T-helper 2 cell treated with Interferon-gamma antibody and Interleukin-4, amounts not matched to agents 5 μg/mL and 100 μg/mL, for 36 hours (primary cell): ENCODE measurements around the gene CYP2R1.

Experiments
- DNase-seq: peaks from one replicate; pipeline ENCODE4 v3.0.0; 2021; ENCODE audit warnings: low spot score
- H3K27ac Mint-ChIP-seq: one replicate; pipeline ENCODE4 v1.8.0; 2021; ENCODE audit warnings: mild to moderate bottlenecking, mixed read lengths
- H3K27me3 Mint-ChIP-seq: one replicate; pipeline ENCODE4 v1.8.0; 2021; ENCODE audit warnings: low read depth, mixed read lengths
- H3K36me3 Mint-ChIP-seq: one replicate; pipeline ENCODE4 v1.8.0; 2021; ENCODE audit warnings: low read depth, mixed read lengths
- H3K4me1 Mint-ChIP-seq: one replicate; pipeline ENCODE4 v1.8.0; 2021; ENCODE audit warnings: low read depth, mixed read lengths
- H3K4me3 Mint-ChIP-seq: one replicate; pipeline ENCODE4 v1.8.0; 2022; ENCODE audit warnings: mild to moderate bottlenecking, moderate library complexity, mixed read lengths
- H3K9me3 Mint-ChIP-seq: one replicate; pipeline ENCODE4 v1.8.0; 2021; ENCODE audit warnings: mixed read lengths

CYP2R1 gene, protein sequence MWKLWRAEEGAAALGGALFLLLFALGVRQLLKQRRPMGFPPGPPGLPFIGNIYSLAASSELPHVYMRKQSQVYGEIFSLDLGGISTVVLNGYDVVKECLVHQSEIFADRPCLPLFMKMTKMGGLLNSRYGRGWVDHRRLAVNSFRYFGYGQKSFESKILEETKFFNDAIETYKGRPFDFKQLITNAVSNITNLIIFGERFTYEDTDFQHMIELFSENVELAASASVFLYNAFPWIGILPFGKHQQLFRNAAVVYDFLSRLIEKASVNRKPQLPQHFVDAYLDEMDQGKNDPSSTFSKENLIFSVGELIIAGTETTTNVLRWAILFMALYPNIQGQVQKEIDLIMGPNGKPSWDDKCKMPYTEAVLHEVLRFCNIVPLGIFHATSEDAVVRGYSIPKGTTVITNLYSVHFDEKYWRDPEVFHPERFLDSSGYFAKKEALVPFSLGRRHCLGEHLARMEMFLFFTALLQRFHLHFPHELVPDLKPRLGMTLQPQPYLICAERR

DNA sequence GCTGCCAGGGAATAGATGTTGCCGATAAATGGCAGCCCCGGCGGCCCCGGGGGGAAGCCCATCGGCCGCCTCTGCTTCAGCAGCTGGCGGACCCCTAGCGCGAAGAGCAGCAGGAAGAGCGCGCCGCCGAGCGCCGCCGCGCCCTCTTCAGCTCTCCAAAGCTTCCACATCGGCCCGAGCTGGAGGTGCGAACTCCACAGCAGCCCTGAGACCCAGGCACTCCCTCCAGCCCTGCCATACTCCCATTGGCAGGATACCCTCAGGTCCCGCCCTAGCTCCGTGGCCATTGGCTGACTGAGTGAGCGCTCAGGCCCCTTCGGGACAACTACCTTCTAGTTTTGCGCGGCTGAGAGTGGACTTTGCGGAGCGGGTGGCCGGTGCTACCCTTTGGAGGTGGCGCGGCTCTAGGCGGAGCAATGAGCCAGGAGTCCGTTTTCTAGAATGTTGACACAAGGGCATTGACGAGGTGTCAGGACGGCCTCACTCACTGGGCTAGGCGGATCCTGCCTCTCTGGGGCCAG, at the start of gene CYP2R1:
Gene CYP2R1 (minus strand): TSS at position 196 of the 521 bp plus-strand sequence. CDS start 26 bp downstream, at position 170.
- H3K27me3 Mint-ChIP-seq = no peaks in the 10 kb centered on the region
- peak within 1 kb of the TSS; percentile 97 for H3K4me3 Mint-ChIP-seq
- H3K9me3 Mint-ChIP-seq = no peaks in the 10 kb centered on the region
- peak; percentile 92 for DNase-seq
- H3K27ac Mint-ChIP-seq = peak within 1 kb of the TSS; percentile 98
- H3K36me3 Mint-ChIP-seq = peaks cover 25% of the 10 kb centered on the region
- H3K4me1 Mint-ChIP-seq = peaks cover 55% of the 10 kb centered on the region

DNA sequence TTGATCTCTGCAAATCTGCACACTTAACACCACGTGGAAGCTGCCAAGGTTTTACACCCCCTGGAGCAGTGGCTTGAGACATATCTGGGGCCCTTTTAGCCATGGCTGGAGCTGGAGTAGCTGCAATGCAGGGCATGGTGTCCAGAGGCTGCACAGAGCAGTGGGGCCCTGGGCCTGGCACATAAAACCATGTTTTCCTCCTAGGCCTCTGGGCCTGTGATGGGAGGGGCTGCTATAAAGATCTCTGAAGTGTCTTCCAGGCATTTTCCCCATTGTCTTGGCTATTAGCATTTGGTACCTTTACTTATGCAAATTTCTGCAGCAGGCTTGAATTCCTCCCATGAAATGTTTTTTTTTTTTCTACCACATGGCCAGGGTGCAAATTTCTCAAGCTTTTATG, 46.9 kb upstream of the CYP2R1 start:
- H3K36me3 Mint-ChIP-seq = peaks cover 2% of the 10 kb centered on the region
- no peaks in the 10 kb centered on the region for H3K4me1 Mint-ChIP-seq
- H3K4me3 Mint-ChIP-seq = no peak overlapping the region
- H3K27me3 Mint-ChIP-seq = no peaks in the 10 kb centered on the region
- H3K27ac Mint-ChIP-seq = no peak overlapping the region
- H3K9me3 Mint-ChIP-seq = no peaks in the 10 kb centered on the region
- DNase-seq = no peak

DNA sequence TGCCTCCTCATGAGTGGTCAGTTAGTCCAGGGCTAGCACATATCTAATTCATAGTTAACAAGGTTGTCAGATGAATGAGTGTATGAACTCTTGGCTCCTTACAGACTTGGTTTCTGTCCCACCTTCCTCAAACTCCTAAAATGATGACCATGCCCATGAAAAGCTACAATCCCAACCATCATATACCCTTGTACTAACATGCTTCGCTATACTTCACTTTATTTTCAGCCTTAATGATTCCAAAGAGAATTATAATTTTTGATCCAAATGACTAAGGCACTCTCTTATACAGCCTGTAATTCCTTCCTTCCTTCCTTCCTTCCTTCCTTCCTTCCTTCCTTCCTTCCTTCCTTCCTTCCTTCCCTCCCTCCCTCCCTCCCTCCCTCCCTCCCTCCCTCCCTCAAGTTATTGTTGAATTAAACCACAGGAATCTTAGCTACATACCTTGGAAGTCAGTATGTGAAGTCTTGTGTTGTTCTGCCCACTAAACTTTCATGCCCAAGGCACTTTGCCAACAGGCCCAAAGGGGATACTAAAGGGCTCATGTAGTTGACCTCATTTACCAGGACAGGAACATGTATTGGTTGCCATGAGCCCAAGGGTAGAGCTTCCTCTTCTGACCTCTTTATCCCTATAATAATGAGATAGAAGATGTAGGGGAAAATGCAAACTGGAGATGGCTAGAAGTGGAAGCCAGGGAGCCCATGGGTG, 42.8 kb upstream of the CYP2R1 start:
- H3K27ac Mint-ChIP-seq = no peak overlapping the region
- DNase-seq = no peak
- H3K36me3 Mint-ChIP-seq = peaks cover 2% of the 10 kb centered on the region
- no peaks in the 10 kb centered on the region for H3K9me3 Mint-ChIP-seq
- no peak overlapping the region for H3K4me3 Mint-ChIP-seq
- no peaks in the 10 kb centered on the region for H3K27me3 Mint-ChIP-seq
- H3K4me1 Mint-ChIP-seq = no peaks in the 10 kb centered on the region

DNA sequence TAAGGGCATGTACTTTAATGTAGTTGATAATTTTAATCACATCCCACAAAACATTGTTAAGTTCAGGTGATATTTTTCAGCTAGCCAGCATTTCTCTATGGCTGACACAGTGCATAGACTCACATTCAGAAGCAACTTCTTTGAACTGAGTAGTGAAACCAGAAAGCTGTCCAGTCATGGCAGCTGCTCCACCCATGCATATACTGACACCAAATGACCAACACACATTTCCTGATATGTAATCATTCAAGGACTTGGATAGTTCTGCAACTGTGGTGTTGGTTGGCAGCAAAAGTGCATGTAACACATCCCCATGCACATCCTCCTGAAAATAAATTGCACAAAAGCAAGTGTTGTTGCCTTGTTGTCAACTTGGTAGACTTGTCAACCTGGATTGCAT, 40.4 kb upstream of the CYP2R1 start:
- no peak overlapping the region for H3K27ac Mint-ChIP-seq
- H3K9me3 Mint-ChIP-seq = peaks cover 3% of the 10 kb centered on the region
- H3K4me3 Mint-ChIP-seq = no peak overlapping the region
- H3K4me1 Mint-ChIP-seq = no peaks in the 10 kb centered on the region
- no peaks in the 10 kb centered on the region for H3K27me3 Mint-ChIP-seq
- no peak for DNase-seq
- H3K36me3 Mint-ChIP-seq = no peaks in the 10 kb centered on the region

DNA sequence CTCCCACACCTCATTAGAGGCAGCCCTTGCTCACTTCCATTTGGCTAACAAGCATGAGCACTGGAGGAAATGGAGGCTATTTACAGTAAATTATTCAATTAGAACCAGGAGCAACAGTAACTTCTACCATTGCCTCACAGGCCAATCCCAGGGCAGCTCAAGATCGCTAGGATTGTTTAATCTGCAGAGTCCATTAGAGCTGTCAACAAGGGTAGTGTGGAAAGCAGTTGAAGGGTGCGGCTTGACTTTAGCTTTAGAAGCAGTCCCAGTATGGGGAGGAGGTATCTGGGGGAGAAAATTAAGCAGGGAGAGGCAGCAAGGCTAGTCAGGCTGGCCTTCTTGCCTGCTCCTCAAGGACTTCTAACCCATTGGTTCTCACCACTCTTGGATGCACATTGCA, 38.3 kb upstream of the CYP2R1 start:
- H3K27me3 Mint-ChIP-seq = no peaks in the 10 kb centered on the region
- peaks cover 3% of the 10 kb centered on the region for H3K9me3 Mint-ChIP-seq
- no peak overlapping the region for H3K4me3 Mint-ChIP-seq
- no peak overlapping the region for H3K27ac Mint-ChIP-seq
- no peaks in the 10 kb centered on the region for H3K4me1 Mint-ChIP-seq
- peaks cover 4% of the 10 kb centered on the region for H3K36me3 Mint-ChIP-seq
- DNase-seq = no peak

DNA sequence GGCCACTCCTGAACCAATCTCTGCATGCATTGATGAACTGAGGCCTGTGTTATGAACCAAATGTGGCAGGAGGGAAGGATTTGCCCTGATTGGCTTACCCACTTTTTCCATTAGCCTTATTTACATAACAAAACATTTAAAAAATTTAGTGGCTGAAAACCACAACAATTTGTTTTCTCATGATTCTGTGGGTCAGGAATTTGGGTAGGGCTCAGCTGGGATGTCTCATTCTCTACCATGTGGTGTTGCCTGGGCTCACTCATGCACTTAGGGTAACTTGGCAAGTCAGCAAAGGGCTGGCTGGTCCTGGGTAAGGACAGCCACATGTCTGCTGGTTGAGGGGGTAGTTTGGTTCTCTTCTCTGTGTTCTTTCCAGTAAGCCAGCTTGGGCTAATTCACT, 35.1 kb upstream of the CYP2R1 start:
- Mint-ChIP-seq H3K4me3 (no peak overlapping the region), H3K4me1 (no peaks in the 10 kb centered on the region), H3K36me3 (peaks cover 4% of the 10 kb centered on the region), H3K27me3 (peaks cover 4% of the 10 kb centered on the region), H3K9me3 (peaks cover 3% of the 10 kb centered on the region), H3K27ac (no peak overlapping the region)
- no peak for DNase-seq

DNA sequence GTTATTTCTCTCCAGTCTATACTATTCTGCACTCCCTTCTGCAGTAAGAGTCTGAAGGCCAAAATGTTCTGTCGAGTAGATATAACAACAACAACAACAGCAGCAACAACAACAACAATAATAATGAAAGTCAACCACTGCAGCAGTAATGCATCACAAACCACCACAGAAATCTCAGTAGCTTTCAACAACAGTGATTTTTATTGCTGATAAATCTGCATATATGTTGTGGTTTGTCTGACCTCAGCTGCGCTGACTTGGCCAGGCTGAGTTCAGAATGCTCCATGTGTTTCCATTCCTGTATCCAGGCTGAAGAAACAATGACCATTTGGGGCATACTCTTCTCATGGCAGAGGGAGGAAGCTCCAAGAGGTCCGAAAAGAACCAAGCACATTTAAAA, 32.3 kb upstream of the CYP2R1 start:
- no peak for DNase-seq
- Mint-ChIP-seq H3K4me3 (no peak overlapping the region), H3K4me1 (no peaks in the 10 kb centered on the region), H3K9me3 (peaks cover 3% of the 10 kb centered on the region), H3K27ac (no peak overlapping the region), H3K27me3 (peaks cover 7% of the 10 kb centered on the region), H3K36me3 (peaks cover 4% of the 10 kb centered on the region)

DNA sequence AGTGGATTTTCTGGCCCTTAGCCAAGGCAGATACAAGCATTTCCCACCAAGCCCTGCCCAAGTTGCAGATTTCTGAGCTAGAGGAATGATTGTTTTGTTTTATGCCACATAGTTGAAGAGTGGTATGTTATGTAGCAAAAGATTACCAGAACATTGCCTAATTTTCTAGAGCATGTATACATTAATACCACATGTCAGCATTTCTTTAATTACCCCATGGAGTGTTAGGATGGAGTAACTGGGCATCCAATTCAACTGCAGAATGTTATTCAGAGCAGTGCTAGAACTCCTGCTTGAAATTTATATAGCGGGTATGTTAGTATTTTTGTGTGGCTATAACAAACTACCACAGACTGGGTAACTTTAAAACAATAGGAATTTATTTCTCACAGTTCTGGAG, 24.4 kb upstream of the CYP2R1 start:
- no peaks in the 10 kb centered on the region for H3K9me3 Mint-ChIP-seq
- no peak for DNase-seq
- H3K36me3 Mint-ChIP-seq = peaks cover 11% of the 10 kb centered on the region
- no peak overlapping the region for H3K27ac Mint-ChIP-seq
- no peak overlapping the region for H3K4me3 Mint-ChIP-seq
- H3K27me3 Mint-ChIP-seq = peaks cover 2% of the 10 kb centered on the region
- H3K4me1 Mint-ChIP-seq = no peaks in the 10 kb centered on the region

DNA sequence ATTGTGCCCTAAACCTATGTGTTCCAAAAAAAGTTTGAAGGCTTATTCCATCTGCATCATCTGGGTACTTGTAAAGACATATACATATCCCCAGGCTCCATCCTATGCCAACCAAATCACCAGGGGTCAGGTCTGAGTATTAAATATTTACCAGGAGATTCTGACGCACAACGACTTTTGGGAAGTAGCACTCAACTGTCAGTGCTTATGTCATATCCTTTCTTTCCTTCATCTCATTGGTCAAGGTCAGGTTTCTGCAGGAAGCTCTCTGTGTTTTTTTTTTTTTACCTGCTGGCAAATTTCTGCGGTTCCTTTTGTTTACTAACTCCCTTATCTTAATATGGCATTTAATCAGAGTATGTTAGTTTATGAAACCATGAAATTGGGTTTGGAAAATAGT, 22.5 kb upstream of the CYP2R1 start:
- Mint-ChIP-seq H3K4me1 (no peaks in the 10 kb centered on the region), H3K27ac (no peak overlapping the region), H3K36me3 (peaks cover 11% of the 10 kb centered on the region), H3K9me3 (no peaks in the 10 kb centered on the region), H3K4me3 (no peak overlapping the region), H3K27me3 (no peaks in the 10 kb centered on the region)
- DNase-seq = no peak

DNA sequence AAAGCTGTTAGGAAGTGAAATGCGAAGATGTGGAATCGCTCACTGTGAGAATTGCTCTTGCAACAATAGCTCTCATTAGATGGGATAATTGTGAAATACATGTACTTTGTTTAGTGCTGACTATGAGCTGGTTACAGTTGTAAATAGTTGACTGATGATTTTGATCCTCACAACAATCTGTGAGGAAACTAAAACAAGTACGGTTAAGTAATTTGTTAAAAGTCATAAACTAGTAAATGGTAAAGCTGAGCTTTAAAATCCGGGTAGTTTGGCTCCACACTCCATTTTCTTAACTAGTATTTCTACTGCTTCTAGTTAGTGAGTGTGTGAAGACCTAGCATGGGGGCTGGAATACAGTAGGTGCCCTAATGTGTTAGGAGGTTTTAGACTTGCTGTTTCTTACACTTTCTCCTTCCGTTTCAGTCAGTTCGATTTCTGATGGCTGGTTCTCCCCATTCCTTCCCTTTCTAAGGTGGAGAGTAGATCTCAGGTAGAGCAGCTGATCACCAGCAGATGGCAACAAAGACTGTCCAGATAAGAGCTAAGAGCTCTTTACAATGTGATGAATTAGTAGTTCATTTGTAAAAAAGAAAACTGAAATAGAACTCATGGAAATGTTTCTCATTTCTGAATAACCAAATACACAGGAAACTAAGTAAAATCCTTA, 16.3 kb upstream of the CYP2R1 start:
- no peak for DNase-seq
- no peaks in the 10 kb centered on the region for H3K9me3 Mint-ChIP-seq
- H3K27ac Mint-ChIP-seq = no peak overlapping the region
- no peaks in the 10 kb centered on the region for H3K36me3 Mint-ChIP-seq
- H3K4me1 Mint-ChIP-seq = peaks cover 40% of the 10 kb centered on the region
- H3K27me3 Mint-ChIP-seq = no peaks in the 10 kb centered on the region
- H3K4me3 Mint-ChIP-seq = no peak overlapping the region

DNA sequence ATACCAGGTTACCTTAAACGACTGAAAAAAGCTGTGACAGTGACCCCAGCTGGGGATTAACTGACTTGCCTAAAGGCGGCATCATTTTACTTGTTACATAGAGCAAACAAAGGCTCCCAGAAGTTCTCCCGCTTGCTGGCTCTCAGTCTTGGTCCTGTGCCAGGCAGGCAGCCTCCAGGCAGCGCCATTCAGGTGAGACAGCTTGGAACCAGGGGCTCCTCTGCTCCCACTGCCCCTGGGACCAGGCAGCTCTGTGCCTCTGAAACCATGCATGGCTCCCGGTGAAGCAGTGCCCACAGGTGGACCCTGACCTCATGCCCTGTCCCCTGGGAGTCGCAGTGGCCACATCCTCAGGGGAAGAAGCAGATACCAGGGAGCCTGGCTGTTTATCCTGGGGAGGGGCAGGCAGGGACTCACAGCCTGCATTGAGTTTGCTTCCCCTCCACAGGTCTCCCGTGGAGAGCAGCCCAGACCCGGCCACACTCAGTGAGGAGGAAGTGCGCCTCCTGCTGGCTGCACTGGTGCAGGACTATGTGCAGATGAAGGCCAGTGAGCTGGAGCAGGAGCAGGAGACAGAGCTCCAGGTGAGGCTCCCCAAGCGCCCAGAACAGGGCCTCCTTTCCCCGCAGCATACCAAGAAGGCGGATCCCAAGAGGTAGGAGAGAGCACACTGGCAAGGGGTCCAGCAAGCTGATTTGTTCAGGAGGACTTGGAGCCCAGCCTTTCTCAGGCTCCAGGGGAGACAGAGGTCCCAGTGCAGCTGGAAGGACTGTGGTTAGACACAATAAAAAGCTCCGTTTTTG, 15.6 kb upstream of the CYP2R1 start:
- H3K9me3 Mint-ChIP-seq = no peaks in the 10 kb centered on the region
- no peaks in the 10 kb centered on the region for H3K27me3 Mint-ChIP-seq
- peak; percentile 76 for DNase-seq
- no peaks in the 10 kb centered on the region for H3K36me3 Mint-ChIP-seq
- H3K27ac Mint-ChIP-seq = peak overlapping the region; percentile 18
- peaks cover 43% of the 10 kb centered on the region for H3K4me1 Mint-ChIP-seq
- peak overlapping the region; percentile 21 for H3K4me3 Mint-ChIP-seq

DNA sequence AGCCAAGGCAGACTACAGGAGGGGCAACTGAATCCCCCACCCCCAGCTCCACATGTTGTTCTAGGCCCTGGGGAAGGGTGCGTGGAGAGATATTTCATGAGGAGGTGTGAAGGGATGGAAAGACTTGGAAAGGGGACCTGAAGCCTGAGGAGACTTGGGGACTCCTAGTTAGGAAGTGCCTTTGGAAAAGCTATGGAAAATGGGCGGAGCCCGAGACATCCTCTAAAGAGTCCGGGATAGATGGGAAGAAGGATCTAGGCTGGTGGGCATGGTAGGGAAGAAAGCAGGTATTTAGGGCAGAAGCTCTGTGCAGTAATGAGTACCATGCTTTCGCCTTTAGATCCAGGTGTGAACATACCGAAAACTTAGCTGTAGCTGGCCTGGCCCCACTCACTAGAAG, 15.0 kb upstream of the CYP2R1 start:
- no peak for DNase-seq
- peak overlapping the region; percentile 89 for H3K4me3 Mint-ChIP-seq
- H3K36me3 Mint-ChIP-seq = no peaks in the 10 kb centered on the region
- no peaks in the 10 kb centered on the region for H3K27me3 Mint-ChIP-seq
- H3K9me3 Mint-ChIP-seq = no peaks in the 10 kb centered on the region
- H3K4me1 Mint-ChIP-seq = peaks cover 43% of the 10 kb centered on the region
- H3K27ac Mint-ChIP-seq = no peak overlapping the region

DNA sequence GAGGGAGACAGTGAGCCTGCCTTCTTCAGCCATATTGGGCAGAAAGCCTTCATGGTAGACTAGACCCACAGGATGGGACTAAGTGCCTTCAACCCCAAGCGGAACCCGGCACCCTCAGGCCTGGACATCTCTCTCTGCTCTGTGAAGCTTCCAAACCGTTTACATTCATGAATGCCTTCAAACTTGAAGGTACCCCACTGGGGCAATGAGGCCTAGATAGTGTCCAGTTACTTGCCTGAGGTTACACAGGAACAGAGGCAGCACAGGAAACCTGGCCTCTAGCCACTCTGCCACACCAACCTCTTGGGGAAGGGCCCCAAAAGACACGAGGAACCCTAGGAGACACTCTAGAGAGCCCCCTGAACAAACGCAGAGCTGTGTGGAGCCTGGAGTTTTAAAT, 14.5 kb upstream of the CYP2R1 start:
- DNase-seq = no peak
- Mint-ChIP-seq H3K4me3 (peak overlapping the region; percentile 89), H3K36me3 (no peaks in the 10 kb centered on the region), H3K27ac (peak overlapping the region; percentile 62), H3K4me1 (peaks cover 43% of the 10 kb centered on the region), H3K9me3 (no peaks in the 10 kb centered on the region), H3K27me3 (no peaks in the 10 kb centered on the region)
